PC-9 (cell line): Measurements from ENCODE around the gene SHISA9. TPM values are rescaled to one million over a fixed set of nuclear protein-coding genes. Genes with fewer than 3 reads are reported as not detected.

Source experiments
- BruUV-seq: library from RNA; stranded (reverse); fragments of 400-500 nt; replicated peaks from 2 replicates; lab custom pipeline; 2021; lab: Mats Ljungman, UMichigan
- CTCF ChIA-PET: fragments of 300-600 bp; sonication (Branson Sonifier 250); formaldehyde crosslinking; loops from one replicate; lab custom pipeline; 2022; ENCODE audit warnings: antibody characterized with exemption; lab: Charles Lee
- POLR2A ChIA-PET: fragments of 300-600 bp; sonication (Branson Sonifier 250); formaldehyde crosslinking; loops from one replicate; lab custom pipeline; 2022; ENCODE audit warnings: antibody characterized with exemption; ENCODE audit not compliant: unreplicated experiment; lab: Charles Lee
- DNase-seq, 2 experiments: peaks; one replicate each; pipeline versions ENCODE4 v3.0.0 to v3.0.0-alpha.2; 2015 to 2022; ENCODE audit warnings: mixed read lengths in 1 of 2
- H2AFZ ChIP-seq: fragments of 200-600 bp; sonication (generic); 2 replicates; pipeline ENCODE4 v1.8.1; 2017; ENCODE audit warnings: antibody characterized with exemption
- H3F3A ChIP-seq: fragments of 200-600 bp; sonication (generic); 2 replicates; pipeline ENCODE4 v1.8.1; 2017; ENCODE audit warnings: antibody characterized with exemption, mild to moderate bottlenecking, low read depth; ENCODE audit not compliant: insufficient read depth
- H3K27ac ChIP-seq: fragments of 200-600 bp; sonication (generic); 2 replicates; pipeline ENCODE4 v1.6.1; 2016; ENCODE audit warnings: mixed run types
- H3K27me3 ChIP-seq: fragments of 200-600 bp; sonication (generic); 2 replicates; pipeline ENCODE4 v1.6.1; 2016; ENCODE audit warnings: low read depth, mixed run types; ENCODE audit not compliant: insufficient read depth
- H3K36me3 ChIP-seq: fragments of 200-600 bp; sonication (generic); 2 replicates; pipeline ENCODE4 v1.6.1; 2016; ENCODE audit warnings: low read depth, mixed run types
- H3K4me1 ChIP-seq: fragments of 200-600 bp; sonication (generic); replicated peaks from 2 replicates; pipeline ENCODE4 v1.6.1; 2016; ENCODE audit warnings: mixed run types; ENCODE audit not compliant: insufficient read depth
- H3K4me2 ChIP-seq: fragments of 200-600 bp; sonication (generic); 2 replicates; pipeline ENCODE4 v1.6.1; 2017; ENCODE audit warnings: mixed run types
- H3K4me3 ChIP-seq: fragments of 200-600 bp; sonication (generic); 2 replicates; pipeline ENCODE4 v1.6.1; 2016; ENCODE audit warnings: mixed run types
- H3K79me2 ChIP-seq: fragments of 200-600 bp; sonication (generic); 2 replicates; pipeline ENCODE4 v1.6.1; 2017; ENCODE audit warnings: low read depth, mixed run types
- H3K9me2 ChIP-seq: fragments of 200-600 bp; sonication (generic); 2 replicates; pipeline ENCODE4 v1.8.1; 2017; ENCODE audit warnings: mild to moderate bottlenecking; ENCODE audit not compliant: insufficient read depth
- H3K9me3 ChIP-seq: fragments of 200-600 bp; sonication (generic); 2 replicates; pipeline ENCODE4 v1.8.1; 2016; ENCODE audit warnings: low read depth; ENCODE audit not compliant: insufficient read depth
- H4K20me1 ChIP-seq: fragments of 200-600 bp; sonication (generic); 2 replicates; pipeline ENCODE4 v1.8.1; 2017; ENCODE audit not compliant: insufficient read depth
- CTCF ChIP-seq: fragments of 200-600 bp; sonication (generic); conservative IDR thresholded peaks from 2 replicates; pipeline ENCODE4 v1.6.1; 2017; ENCODE audit warnings: mixed run types, antibody characterized with exemption, mild to moderate bottlenecking, moderate library complexity
- EZH2 ChIP-seq: fragments of 200-600 bp; sonication (generic); IDR thresholded peaks from 2 replicates; pipeline ENCODE4 v1.8.0; 2017; ENCODE audit warnings: antibody characterized with exemption, low read depth
- intact Hi-C: fragments of 100-400 bp; cut with micrococcal nuclease; formaldehyde crosslinking; loops from one replicate; pipeline ENCODE4 v1.10.0; 2022; ENCODE audit not compliant: unreplicated experiment
- total RNA-seq: library from RNA; stranded (reverse); gene quantifications from 2 replicates; pipeline ENCODE4 v1.2.3, GENCODE V29; 2021

SHISA9 gene
- total RNA-seq, 1 experiment from 2014 or later, result 80.5 TPM

DNA sequence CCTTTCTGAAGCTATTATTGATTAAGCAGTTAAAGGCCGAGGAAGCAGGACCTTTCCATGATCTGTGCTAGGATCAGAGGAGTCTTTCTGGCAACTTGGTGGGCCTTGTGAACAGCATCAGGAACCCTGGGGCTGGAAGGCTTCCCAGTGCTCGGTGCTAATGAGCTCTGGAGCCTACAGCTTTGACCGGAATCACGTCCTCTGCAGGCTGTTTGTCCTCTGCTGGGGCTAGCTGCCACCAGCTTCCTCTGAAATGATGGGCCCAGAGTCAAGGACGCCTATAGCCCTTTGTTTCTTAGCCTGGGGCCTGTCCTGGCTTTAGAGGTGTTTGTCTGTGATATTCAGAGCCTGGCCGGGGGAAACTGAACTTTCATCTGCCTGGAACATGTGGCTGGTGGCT, 111.6 kb downstream of the SHISA9 start:
- peaks cover 81% of the 10 kb centered on the region for H4K20me1 ChIP-seq
- H3K36me3 ChIP-seq, result no peaks in the 10 kb centered on the region
- no peaks in the 10 kb centered on the region for H3K4me1 ChIP-seq
- BruUV-seq, result no TSS peak
- no peaks in the 10 kb centered on the region for H3K27me3 ChIP-seq
- intact Hi-C loops, result no loop called here
- CTCF ChIA-PET, result interaction anchor here (0.6 kb wide), 1 partner anchor 106 kb away, joined by 10 read pairs; no protein-coding TSS in a partner anchor
- TF ChIP-seq CTCF (no peak), EZH2 (no peak)
- no peak overlapping the region for H3K4me2 ChIP-seq
- H3K79me2 ChIP-seq, result peaks cover 53% of the 10 kb centered on the region
- H3K4me3 ChIP-seq, result no peak overlapping the region
- H3F3A ChIP-seq, result peaks cover 8% of the 10 kb centered on the region; the same call in 1 of the 2 replicates
- no peak for DNase-seq
- no peak overlapping the region for H3K27ac ChIP-seq
- no peaks in the 10 kb centered on the region for H3K9me2 ChIP-seq
- H3K9me3 ChIP-seq, result no peaks in the 10 kb centered on the region
- H2AFZ ChIP-seq, result no peak overlapping the region
- POLR2A ChIA-PET, result no interaction called here

GRCh38 chr16:13014476-13014875, 113.1 kb downstream of the SHISA9 start:
- intact Hi-C loops, result no loop called here
- no TSS peak for BruUV-seq
- Histone ChIP-seq H3F3A (peaks cover 8% of the 10 kb centered on the region; the same call in 1 of the 2 replicates), H2AFZ (no peak overlapping the region), H3K9me2 (no peaks in the 10 kb centered on the region), H3K79me2 (peaks cover 67% of the 10 kb centered on the region), H3K27me3 (no peaks in the 10 kb centered on the region), H4K20me1 (peaks cover 86% of the 10 kb centered on the region), H3K4me3 (no peak overlapping the region), H3K27ac (no peak overlapping the region), H3K4me2 (no peak overlapping the region), H3K36me3 (no peaks in the 10 kb centered on the region), H3K9me3 (no peaks in the 10 kb centered on the region), H3K4me1 (no peaks in the 10 kb centered on the region)
- ChIA-PET POLR2A (interaction anchor here (0.6 kb wide), 1 partner anchor 405 kb away, joined by 4 read pairs; no protein-coding TSS in a partner anchor), CTCF (no interaction called here)
- TF ChIP-seq EZH2 (no peak), CTCF (no peak)
- peak; percentile 27 to 44 for DNase-seq

GRCh38 chr16:13018026-13018425, 116.6 kb downstream of the SHISA9 start:
- Histone ChIP-seq H3K9me2 (no peaks in the 10 kb centered on the region), H3K4me2 (no peak overlapping the region), H4K20me1 (peaks cover 88% of the 10 kb centered on the region), H3K36me3 (no peaks in the 10 kb centered on the region), H3K4me3 (no peak overlapping the region), H3K4me1 (peaks cover 18% of the 10 kb centered on the region), H3K79me2 (peaks cover 76% of the 10 kb centered on the region), H3K9me3 (no peaks in the 10 kb centered on the region), H3F3A (peaks cover 14% of the 10 kb centered on the region; the same call in 1 of the 2 replicates), H2AFZ (no peak overlapping the region), H3K27ac (no peak overlapping the region), H3K27me3 (no peaks in the 10 kb centered on the region)
- TF ChIP-seq EZH2 (no peak), CTCF (no peak)
- CTCF ChIA-PET, result no interaction called here
- no TSS peak for BruUV-seq
- DNase-seq, result no peak
- POLR2A ChIA-PET, result no interaction called here
- intact Hi-C loops, result no loop called here
